OCI-LY7 (cell line): ENCODE data around the gene HCFC2.

Source experiments
- CTCF ChIP-seq: fragments of 200-600 bp; sonication (generic); conservative IDR thresholded peaks from 2 replicates; pipeline ENCODE4 v1.5.1; 2014; ENCODE audit warnings: mild to moderate bottlenecking, antibody characterized with exemption, low read length, moderate library complexity, mixed read lengths
- EZH2phosphoT487 ChIP-seq: fragments of 200-600 bp; sonication (generic); IDR thresholded peaks from 2 replicates; pipeline ENCODE4 v1.6.1; 2018; ENCODE audit warnings: low read depth, borderline replicate concordance, mild to moderate bottlenecking, mixed run types, antibody characterized with exemption, low read length, moderate library complexity, mixed read lengths

- TF ChIP-seq EZH2phosphoT487 (no peak), CTCF (no peak)
These were observed 41.1 kb downstream of the HCFC2 start for GRCh38 chr12:104105461-104105860.
